Measurements from ENCODE around the gene TOMM22.

The TOMM22 gene

GRCh38 chr22:38656256-38657044, 25.3 kb upstream of the TOMM22 start, which contains the start of the genes CBY1 and FAM227A:
Gene CBY1 (plus strand): TSS chr22:38656638. CDS start chr22:38668055, 11,417 bp downstream.
Gene FAM227A (minus strand): TSS chr22:38656392. CDS start chr22:38650168, 6,224 bp downstream.
- peak within 1 kb of the TSS; percentile 86 for H3K27ac ChIP-seq
- H3K4me1 ChIP-seq (ENCODE audit: control insufficient read depth in 1 of 2, insufficient read depth in 1 of 2, low read depth in 1 of 2, low read length in 1 of 2), result peaks cover 13 to 17% of the 10 kb centered on the region in 2 experiments
- H3K27me3 ChIP-seq, result no peaks in the 10 kb centered on the region
- peak; percentile 26 for TF ChIP-seq CTCF (IDR thresholded peaks at IDR 0.05)
- no peaks in the 10 kb centered on the region for H3K36me3 ChIP-seq
- peak within 1 kb of the TSS; percentile 78 to 95 for H3K4me3 ChIP-seq (ENCODE audit: low read depth in 1 of 2, low read length in 1 of 2)
- H3K9me3 ChIP-seq, result no peaks in the 10 kb centered on the region

DNA sequence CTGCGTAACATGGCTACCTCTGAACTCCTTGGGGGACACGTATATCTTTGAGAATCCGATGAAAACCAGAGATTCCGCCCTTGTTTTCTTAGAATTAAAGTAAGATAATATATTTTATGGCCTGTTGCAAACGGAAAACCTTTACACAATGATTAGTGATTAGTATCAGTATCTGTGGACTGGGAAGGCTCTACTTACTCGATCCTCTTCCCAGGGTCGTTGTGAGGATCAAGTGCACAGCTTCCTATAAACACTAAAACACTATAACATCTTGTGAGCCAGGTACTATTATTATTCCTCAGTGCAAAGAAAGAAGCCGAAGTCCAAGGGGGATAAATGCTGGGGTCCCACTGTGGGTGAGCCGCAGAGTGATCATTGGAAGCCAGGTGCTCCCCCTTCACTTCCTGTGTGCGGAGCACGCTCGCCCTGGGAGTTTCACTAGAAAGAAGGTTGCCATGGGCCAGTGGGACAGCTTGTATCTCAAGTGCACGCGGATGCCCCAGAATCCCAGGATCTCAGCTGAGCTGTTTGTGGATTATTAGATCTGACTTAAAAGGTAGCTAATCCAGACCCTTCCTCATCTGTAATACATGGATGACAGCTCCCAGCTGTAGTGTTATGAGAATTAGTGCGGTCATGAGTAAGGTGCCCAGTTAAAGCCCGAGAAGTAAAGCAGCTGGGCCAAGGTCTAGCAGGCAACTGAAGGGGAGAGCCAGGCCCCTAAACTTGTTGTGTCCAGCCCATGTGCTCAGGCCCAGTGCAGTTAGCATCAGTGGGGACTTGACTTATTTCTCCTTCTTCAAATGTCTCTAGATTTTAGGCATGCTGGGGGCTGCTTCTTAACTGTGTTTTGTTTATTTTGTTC, 24.5 kb upstream of the TOMM22 start:
- no peaks in the 10 kb centered on the region for H3K27me3 ChIP-seq
- H3K36me3 ChIP-seq, result no peaks in the 10 kb centered on the region
- H3K4me3 ChIP-seq (ENCODE audit: low read depth in 1 of 2, low read length in 1 of 2), result peak overlapping the region; percentile 78 to 95
- H3K4me1 ChIP-seq (ENCODE audit: control insufficient read depth in 1 of 2, insufficient read depth in 1 of 2, low read depth in 1 of 2, low read length in 1 of 2), result peaks cover 13 to 17% of the 10 kb centered on the region in 2 experiments
- TF ChIP-seq CTCF (IDR thresholded peaks at IDR 0.05), result no peak
- H3K9me3 ChIP-seq, result no peaks in the 10 kb centered on the region
- peak overlapping the region; percentile 86 for H3K27ac ChIP-seq

DNA sequence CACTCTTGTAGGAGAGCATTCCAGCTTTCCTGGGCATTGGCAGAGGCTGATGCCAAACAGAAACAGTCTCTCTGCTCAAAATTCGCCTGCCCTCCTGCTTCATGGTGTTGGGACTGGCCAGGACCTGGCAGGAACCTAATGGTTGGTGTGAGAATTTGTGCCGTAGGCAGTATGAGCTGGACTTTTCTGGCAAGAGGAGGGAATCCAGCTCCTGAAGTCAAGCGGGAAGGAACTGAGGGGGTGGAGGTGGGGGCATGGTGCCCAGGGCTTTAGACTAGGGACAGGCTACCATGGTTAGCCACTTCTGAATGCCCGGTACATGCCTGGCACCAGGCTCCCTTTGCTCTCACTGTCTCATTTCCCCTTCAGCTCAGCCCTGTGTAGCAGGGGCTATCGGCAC, 6.9 kb upstream of the TOMM22 start:
- TF ChIP-seq CTCF (IDR thresholded peaks at IDR 0.05), result no peak
- Histone ChIP-seq H3K9me3 (no peaks in the 10 kb centered on the region), H3K4me1 (ENCODE audit: control insufficient read depth in 1 of 2, insufficient read depth in 1 of 2, low read depth in 1 of 2, low read length in 1 of 2) (no peaks in the 10 kb centered on the region), H3K27ac (no peak overlapping the region), H3K4me3 (ENCODE audit: low read depth in 1 of 2, low read length in 1 of 2) (no peak overlapping the region), H3K27me3 (no peaks in the 10 kb centered on the region), H3K36me3 (peaks cover 22% of the 10 kb centered on the region)

DNA sequence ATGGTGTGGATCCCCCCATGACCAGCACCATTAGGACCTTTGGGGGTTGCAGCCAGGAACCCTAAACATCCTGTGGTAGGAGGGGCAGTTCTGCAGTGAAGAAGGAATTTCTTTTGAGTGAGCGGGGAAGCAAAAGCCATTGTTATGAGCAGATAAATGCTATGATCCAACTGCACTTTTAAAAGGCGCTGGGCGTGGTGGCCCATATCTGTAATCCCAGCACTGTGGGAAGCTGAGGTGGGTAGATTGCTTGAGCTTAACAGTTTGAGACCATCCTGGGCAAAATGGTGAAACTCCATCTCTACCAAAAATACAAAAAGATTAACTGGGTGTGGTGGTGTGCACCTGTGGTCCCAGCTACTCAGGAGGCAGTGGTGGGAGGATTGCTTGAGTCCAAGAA, 5.9 kb upstream of the TOMM22 start:
- H3K36me3 ChIP-seq, result peaks cover 19% of the 10 kb centered on the region
- H3K4me3 ChIP-seq (ENCODE audit: low read depth in 1 of 2, low read length in 1 of 2), result no peak overlapping the region
- no peaks in the 10 kb centered on the region for H3K4me1 ChIP-seq (ENCODE audit: control insufficient read depth in 1 of 2, insufficient read depth in 1 of 2, low read depth in 1 of 2, low read length in 1 of 2)
- TF ChIP-seq CTCF (IDR thresholded peaks at IDR 0.05), result no peak
- no peaks in the 10 kb centered on the region for H3K9me3 ChIP-seq
- H3K27ac ChIP-seq, result no peak overlapping the region
- no peaks in the 10 kb centered on the region for H3K27me3 ChIP-seq

GRCh38 chr22:38684895-38685294, 3.1 kb downstream of the TOMM22 start:
- TF ChIP-seq CTCF (IDR thresholded peaks at IDR 0.05), result no peak
- peaks cover 24% of the 10 kb centered on the region in 2 experiments for H3K4me1 ChIP-seq (ENCODE audit: control insufficient read depth in 1 of 2, insufficient read depth in 1 of 2, low read depth in 1 of 2, low read length in 1 of 2)
- no peak overlapping the region for H3K4me3 ChIP-seq (ENCODE audit: low read depth in 1 of 2, low read length in 1 of 2)
- H3K27me3 ChIP-seq, result no peaks in the 10 kb centered on the region
- peaks cover 32% of the 10 kb centered on the region for H3K36me3 ChIP-seq
- no peaks in the 10 kb centered on the region for H3K9me3 ChIP-seq
- no peak overlapping the region for H3K27ac ChIP-seq
